Endothelial cell of umbilical vein (primary cell): ENCODE results near the gene SCFD1. TPM values are rescaled to one million over a fixed set of nuclear protein-coding genes. Genes with fewer than 3 reads are reported as not detected.

Experiments used
- BruUV-seq: library from RNA; stranded (reverse); fragments of 400-500 nt; replicated peaks from 2 replicates; lab custom pipeline; 2021; lab: Mats Ljungman, UMichigan
- CTCF ChIA-PET: fragments of 300-600, 350-600 bp; sonication (Branson Sonifier 250); formaldehyde crosslinking; loops from one replicate; lab custom pipeline; 2021; ENCODE audit warnings: antibody characterized with exemption, inconsistent platforms; lab: Charles Lee
- POLR2A ChIA-PET: fragments of 300-600, 350-600 bp; sonication (Branson Sonifier 250); formaldehyde crosslinking; loops from one replicate; lab custom pipeline; 2021; ENCODE audit warnings: antibody characterized with exemption, inconsistent platforms; lab: Charles Lee
- DNase-seq: peaks from one replicate; pipeline ENCODE4 v3.0.0-alpha.2; 2011; ENCODE audit warnings: low read depth, low spot score
- FAIRE-seq: peaks from 2 replicates; lab custom pipeline; 2011; peaks lifted over from hg19 to GRCh38; lab: Jason Lieb, UNC
- H2AFZ ChIP-seq: 2 replicates; pipeline ENCODE4 v1.6.0; 2012; ENCODE audit warnings: low read depth, low read length, control low read depth, inconsistent platforms
- H3K27ac ChIP-seq: 2 replicates; pipeline ENCODE4 v1.5.1; 2011; ENCODE audit warnings: low read depth, mild to moderate bottlenecking, control low read depth, low read length, moderate library complexity; ENCODE audit not compliant: insufficient read depth
- H3K27me3 ChIP-seq, 2 experiments: 2 replicates each; pipeline versions ENCODE4 v1.6.0 to v1.6.1; 2011; ENCODE audit warnings: low read length in 2 of 2, mixed read lengths in 1 of 2; ENCODE audit not compliant: control insufficient read depth in 2 of 2, insufficient read depth in 2 of 2
- H3K36me3 ChIP-seq, 2 experiments: 2 replicates in 1 of 2; 3 replicates in 1 of 2; pipeline ENCODE4 v1.5.1; 2011; ENCODE audit warnings: low read length in 2 of 2, mild to moderate bottlenecking in 1 of 2, moderate library complexity in 1 of 2; ENCODE audit not compliant: control insufficient read depth in 2 of 2, insufficient read depth in 2 of 2; ENCODE audit errors: extremely low read depth in 1 of 2
- H3K4me1 ChIP-seq: 3 replicates; pipeline ENCODE4 v1.5.1; 2011; ENCODE audit warnings: mild to moderate bottlenecking, low read length; ENCODE audit not compliant: control insufficient read depth, insufficient read depth; ENCODE audit errors: extremely low read depth
- H3K4me2 ChIP-seq: 2 replicates; pipeline ENCODE4 v1.6.1; 2011; ENCODE audit warnings: low read length, control low read depth, mixed read lengths; ENCODE audit not compliant: insufficient read depth
- H3K4me3 ChIP-seq, 3 experiments: fragments of 200-600 bp in 1 of 3; sonication (generic), shearing (Covaris generic) in 1 of 3; replicated peaks in 1 of 3; 2 replicates each; pipeline ENCODE4 v1.5.1; 2011 to 2016; ENCODE audit warnings: control low read depth in 3 of 3, low read length in 3 of 3, mild to moderate bottlenecking in 2 of 3, inconsistent platforms in 1 of 3, low read depth in 1 of 3, moderate library complexity in 1 of 3; ENCODE audit not compliant: insufficient read depth in 1 of 3
- H3K79me2 ChIP-seq: 2 replicates; pipeline ENCODE4 v1.6.0; 2012; ENCODE audit warnings: low read length, inconsistent platforms; ENCODE audit not compliant: control insufficient read depth, insufficient read depth
- H3K9ac ChIP-seq: replicated peaks from 2 replicates; pipeline ENCODE3; 2011; ENCODE audit warnings: low read length, control low read depth; ENCODE audit not compliant: insufficient read depth; ENCODE audit errors: extremely low read depth
- H3K9me1 ChIP-seq: replicated peaks from 3 replicates; pipeline ENCODE4 v1.6.0; 2011; ENCODE audit warnings: mild to moderate bottlenecking, low read length; ENCODE audit not compliant: control insufficient read depth, insufficient read depth; ENCODE audit errors: extremely low read depth
- H3K9me3 ChIP-seq: replicated peaks from 2 replicates; pipeline ENCODE4 v1.5.1; 2012; ENCODE audit warnings: low read length, inconsistent platforms; ENCODE audit not compliant: control insufficient read depth, insufficient read depth
- H4K20me1 ChIP-seq: replicated peaks from 2 replicates; pipeline ENCODE3; 2011; ENCODE audit warnings: mild to moderate bottlenecking, low read length; ENCODE audit not compliant: control insufficient read depth, insufficient read depth; ENCODE audit errors: extremely low read depth
- EZH2 ChIP-seq: IDR thresholded peaks from 2 replicates; pipeline ENCODE4 v1.6.1; 2012; ENCODE audit warnings: borderline replicate concordance, low read depth, mild to moderate bottlenecking, moderate library complexity, low read length, inconsistent platforms; ENCODE audit not compliant: severe bottlenecking
- FOS ChIP-seq: IDR thresholded peaks from 2 replicates; pipeline ENCODE4 v1.6.1; 2011; ENCODE audit warnings: mild to moderate bottlenecking, low read length, moderate library complexity, borderline replicate concordance; ENCODE audit not compliant: insufficient read depth
- GATA2 ChIP-seq: IDR thresholded peaks from 2 replicates; pipeline ENCODE4 v1.7.0; 2011; ENCODE audit warnings: low read depth, mild to moderate bottlenecking, moderate library complexity, mixed read lengths, low read length; ENCODE audit not compliant: insufficient read length, insufficient read depth
- JUN ChIP-seq: IDR thresholded peaks from 2 replicates; pipeline ENCODE4 v1.6.1; 2011; ENCODE audit warnings: borderline replicate concordance, low read depth; ENCODE audit not compliant: insufficient read length, insufficient read depth
- MYC ChIP-seq: IDR thresholded peaks from one replicate; pipeline ENCODE4 v1.6.1; 2011; ENCODE audit warnings: mild to moderate bottlenecking, low read depth, low read length
- POLR2A ChIP-seq: IDR thresholded peaks from 2 replicates; pipeline ENCODE4 v1.6.1; 2012; ENCODE audit warnings: low read depth, mild to moderate bottlenecking, control low read depth, low read length
- POLR2AphosphoS5 ChIP-seq: IDR thresholded peaks from 2 replicates; pipeline ENCODE4 v1.6.1; 2012; ENCODE audit warnings: low read depth, mild to moderate bottlenecking, control low read depth, low read length, moderate library complexity; ENCODE audit not compliant: insufficient read depth
- dilution Hi-C: fragments of 300-500 bp; cut with MboI; formaldehyde crosslinking; loops from one replicate; pipeline ENCODE4 v1.15.0; 2019; ENCODE audit warnings: low sequenced_read_pairs; ENCODE audit not compliant: extremely low pct_ligation_motif_present
- intact Hi-C: fragments of 100-400 bp; cut with micrococcal nuclease; formaldehyde crosslinking; loops from one replicate; pipeline ENCODE4 v1.10.0; 2022
- polyA plus RNA-seq, 4 experiments: library from polyadenylated mRNA; depleted of rRNA in 3 of 4; stranded (reverse) in 3 of 4; unstranded in 1 of 4; fragments of >200 nt; gene quantifications; 2 replicates each; pipeline versions ENCODE4 v1.2.1 to v1.2.3, GENCODE V29; 2011 to 2012; ENCODE audit warnings: missing spikeins in 1 of 4
- total RNA-seq: library from RNA; stranded (reverse); gene quantifications from 2 replicates; pipeline ENCODE4 v1.2.3, GENCODE V29; 2021
- TF ChIP-seq, protein P1 (sequence below): IDR thresholded peaks from 2 replicates; pipeline ENCODE4 v1.6.1; 2011; ENCODE audit not compliant: insufficient read depth, insufficient read length
- TF ChIP-seq, protein P2 (sequence below), 2 donors: IDR thresholded peaks; 1 replicate in 1 of 2; 2 replicates in 1 of 2; pipeline ENCODE4 v1.5.1; 2011; ENCODE audit warnings: low read length in 2 of 2, mild to moderate bottlenecking in 2 of 2, moderate library complexity in 2 of 2, control low read depth in 1 of 2, inconsistent platforms in 1 of 2, low read depth in 1 of 2; ENCODE audit not compliant: insufficient read depth in 1 of 2; ENCODE audit errors: extremely low read depth in 1 of 2

SCFD1 gene
- total and polyA plus RNA-seq, 2 donors (not counting 3 experiments of a cell fraction or from before 2014, with no cell fraction given) = 21.3 to 59.9 TPM

DNA sequence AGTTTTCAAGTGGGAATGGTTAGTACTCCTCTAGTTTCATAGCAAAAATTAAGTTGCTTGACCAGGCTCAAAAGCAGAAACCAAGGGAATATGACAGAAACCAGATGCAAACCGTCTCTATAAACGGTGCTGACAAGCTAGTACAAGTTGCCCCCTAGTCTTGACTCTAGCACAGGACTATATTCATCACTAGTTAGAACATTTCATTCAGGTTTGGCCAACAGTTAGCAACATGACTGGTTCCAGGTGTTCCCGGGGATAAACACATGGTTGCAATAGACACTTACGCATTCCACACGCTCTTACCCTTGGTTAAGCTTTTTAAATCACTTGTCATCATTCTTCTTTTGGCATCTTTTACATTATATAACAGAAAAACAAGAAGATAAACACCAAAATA is 103.6 kb downstream of the SCFD1 start:
- H3K9ac ChIP-seq = no peak overlapping the region
- H3K79me2 ChIP-seq = no peaks in the 10 kb centered on the region
- no peaks in the 10 kb centered on the region for H3K9me1 ChIP-seq
- H3K4me3 ChIP-seq = no peak overlapping the region
- H3K27ac ChIP-seq = no peak overlapping the region
- dilution Hi-C loops = no loop called here
- H4K20me1 ChIP-seq = no peaks in the 10 kb centered on the region
- CTCF ChIA-PET = no interaction called here
- no TSS peak for BruUV-seq
- POLR2A ChIA-PET = no interaction called here
- intact Hi-C loops = no loop called here
- no peaks in the 10 kb centered on the region for H3K27me3 ChIP-seq
- peaks cover 0 to 4% of the 10 kb centered on the region in 2 experiments for H3K36me3 ChIP-seq
- H3K4me2 ChIP-seq = no peak overlapping the region
- DNase-seq (no peak), FAIRE-seq (no peak)
- H2AFZ ChIP-seq = no peak overlapping the region
- TF ChIP-seq JUN = no peak
- TF ChIP-seq, protein P1, sequence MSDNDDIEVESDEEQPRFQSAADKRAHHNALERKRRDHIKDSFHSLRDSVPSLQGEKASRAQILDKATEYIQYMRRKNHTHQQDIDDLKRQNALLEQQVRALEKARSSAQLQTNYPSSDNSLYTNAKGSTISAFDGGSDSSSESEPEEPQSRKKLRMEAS = no peak
- no peak for TF ChIP-seq FOS
- no peak for TF ChIP-seq EZH2
- TF ChIP-seq MYC = no peak
- TF ChIP-seq POLR2A = no peak
- TF ChIP-seq POLR2AphosphoS5 = no peak
- TF ChIP-seq, protein P2, sequence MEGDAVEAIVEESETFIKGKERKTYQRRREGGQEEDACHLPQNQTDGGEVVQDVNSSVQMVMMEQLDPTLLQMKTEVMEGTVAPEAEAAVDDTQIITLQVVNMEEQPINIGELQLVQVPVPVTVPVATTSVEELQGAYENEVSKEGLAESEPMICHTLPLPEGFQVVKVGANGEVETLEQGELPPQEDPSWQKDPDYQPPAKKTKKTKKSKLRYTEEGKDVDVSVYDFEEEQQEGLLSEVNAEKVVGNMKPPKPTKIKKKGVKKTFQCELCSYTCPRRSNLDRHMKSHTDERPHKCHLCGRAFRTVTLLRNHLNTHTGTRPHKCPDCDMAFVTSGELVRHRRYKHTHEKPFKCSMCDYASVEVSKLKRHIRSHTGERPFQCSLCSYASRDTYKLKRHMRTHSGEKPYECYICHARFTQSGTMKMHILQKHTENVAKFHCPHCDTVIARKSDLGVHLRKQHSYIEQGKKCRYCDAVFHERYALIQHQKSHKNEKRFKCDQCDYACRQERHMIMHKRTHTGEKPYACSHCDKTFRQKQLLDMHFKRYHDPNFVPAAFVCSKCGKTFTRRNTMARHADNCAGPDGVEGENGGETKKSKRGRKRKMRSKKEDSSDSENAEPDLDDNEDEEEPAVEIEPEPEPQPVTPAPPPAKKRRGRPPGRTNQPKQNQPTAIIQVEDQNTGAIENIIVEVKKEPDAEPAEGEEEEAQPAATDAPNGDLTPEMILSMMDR (IDR thresholded peaks at IDR 0.05; ENCODE audit: extremely low read depth in 1 of 2, insufficient read depth in 1 of 2, low read depth in 1 of 2, low read length in 2 of 2) = no peak
- no peak for TF ChIP-seq GATA2
- H3K9me3 ChIP-seq = no peaks in the 10 kb centered on the region
- no peaks in the 10 kb centered on the region for H3K4me1 ChIP-seq
